OCI-LY1 (cell line): ENCODE results near the gene IL1RAPL2.

Source experiments
- H2AFZ ChIP-seq: fragments of 200-600 bp; sonication (generic), shearing (Covaris generic); 2 replicates; pipeline ENCODE4 v1.6.0; 2014; ENCODE audit warnings: antibody characterized with exemption, mild to moderate bottlenecking, low read length
- H3F3A ChIP-seq: fragments of 200-600 bp; sonication (generic), shearing (Covaris generic); 2 replicates; pipeline ENCODE4 v1.6.0; 2014; ENCODE audit warnings: mild to moderate bottlenecking, antibody characterized with exemption, low read length, moderate library complexity; ENCODE audit not compliant: insufficient read depth
- H3K27ac ChIP-seq: fragments of 200-600 bp; sonication (generic); 2 replicates; pipeline ENCODE4 v1.5.1; 2014; ENCODE audit warnings: low read length, mixed run types, mild to moderate bottlenecking, low read depth; ENCODE audit not compliant: poor library complexity, severe bottlenecking
- H3K27me3 ChIP-seq: fragments of 200-600 bp; sonication (generic); 2 replicates; pipeline ENCODE4 v1.6.0; 2014; ENCODE audit warnings: antibody characterized with exemption, mild to moderate bottlenecking, low read length, moderate library complexity; ENCODE audit not compliant: insufficient read depth
- H3K36me3 ChIP-seq: fragments of 200-600 bp; sonication (generic); 2 replicates; pipeline ENCODE4 v1.6.1; 2014; ENCODE audit warnings: mild to moderate bottlenecking, antibody characterized with exemption, low read length, moderate library complexity, mixed read lengths; ENCODE audit not compliant: insufficient read depth
- H3K4me1 ChIP-seq: fragments of 200-600 bp; sonication (generic); 2 replicates; pipeline ENCODE4 v1.5.1; 2014; ENCODE audit warnings: mild to moderate bottlenecking, low read length, moderate library complexity; ENCODE audit not compliant: insufficient read depth, severe bottlenecking
- H3K4me2 ChIP-seq: fragments of 200-600 bp; sonication (generic), shearing (Covaris generic); 2 replicates; pipeline ENCODE4 v1.6.1; 2014; ENCODE audit warnings: low read length
- H3K4me3 ChIP-seq: fragments of 200-600 bp; sonication (generic); 2 replicates; pipeline ENCODE4 v1.5.1; 2014; ENCODE audit warnings: low read length, low read depth, mild to moderate bottlenecking, mixed read lengths; ENCODE audit not compliant: poor library complexity, severe bottlenecking
- H3K79me2 ChIP-seq: fragments of 200-600 bp; shearing (Covaris generic); 2 replicates; pipeline ENCODE4 v1.6.1; 2016; ENCODE audit warnings: mixed run types, low read length, mixed read lengths; ENCODE audit not compliant: insufficient read depth
- H3K9ac ChIP-seq: fragments of 200-600 bp; sonication (generic), shearing (Covaris generic); 2 replicates; pipeline ENCODE4 v1.6.1; 2014; ENCODE audit warnings: mild to moderate bottlenecking, low read length, mixed read lengths
- H3K9me2 ChIP-seq: fragments of 200-600 bp; sonication (generic), shearing (Covaris generic); 2 replicates; pipeline ENCODE4 v1.6.1; 2014; ENCODE audit warnings: low read depth, mild to moderate bottlenecking, low read length, mixed read lengths
- H3K9me3 ChIP-seq: fragments of 200-600 bp; shearing (Covaris generic); 2 replicates; pipeline ENCODE4 v1.6.1; 2014; ENCODE audit warnings: low read length, mixed read lengths
- H4K20me1 ChIP-seq: fragments of 200-600 bp; sonication (generic), shearing (Covaris generic); 2 replicates; pipeline ENCODE4 v1.6.0; 2016; ENCODE audit warnings: mild to moderate bottlenecking, low read length; ENCODE audit not compliant: insufficient read depth
- EZH2 ChIP-seq: fragments of 200-600 bp; sonication (generic), shearing (Covaris generic); IDR thresholded peaks from 2 replicates; pipeline ENCODE4 v1.8.0; 2017; ENCODE audit warnings: borderline replicate concordance, mixed run types, mild to moderate bottlenecking, antibody characterized with exemption, low read length, moderate library complexity, mixed read lengths
- TF ChIP-seq, protein P1 (sequence below): fragments of 200-600 bp; sonication (generic), shearing (Covaris generic); IDR thresholded peaks from 2 replicates; pipeline ENCODE4 v1.5.1; 2017; ENCODE audit warnings: mild to moderate bottlenecking, antibody characterized with exemption, low read length, moderate library complexity, mixed read lengths

The IL1RAPL2 gene

DNA sequence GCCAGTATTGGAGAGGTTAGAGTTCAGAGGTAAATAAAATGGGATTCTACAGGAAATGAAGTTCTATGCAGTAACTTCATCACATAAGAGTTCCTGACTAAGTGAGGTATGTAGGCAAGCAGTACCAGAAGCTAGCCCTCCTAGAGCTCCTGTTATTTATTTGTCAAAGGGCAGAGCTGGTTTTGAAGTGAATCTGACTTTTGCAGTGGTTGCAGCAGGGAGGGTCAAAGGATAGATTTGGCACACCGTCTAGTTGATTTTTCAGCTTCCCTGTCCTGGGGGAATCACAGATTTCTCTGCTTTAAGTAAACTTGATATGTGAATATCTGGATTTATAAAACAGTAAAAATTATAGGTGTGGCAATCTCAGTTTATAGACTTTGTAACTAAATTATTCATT is 130.7 kb downstream of the IL1RAPL2 start:
- H3K27me3 ChIP-seq: no peaks in the 10 kb centered on the region
- no peak overlapping the region for H3K9ac ChIP-seq
- no peak overlapping the region for H3K4me3 ChIP-seq
- H3K4me2 ChIP-seq: no peak overlapping the region
- no peaks in the 10 kb centered on the region for H3K36me3 ChIP-seq
- H4K20me1 ChIP-seq: no peaks in the 10 kb centered on the region
- H2AFZ ChIP-seq: no peak overlapping the region
- no peak for TF ChIP-seq EZH2
- TF ChIP-seq, protein P1, sequence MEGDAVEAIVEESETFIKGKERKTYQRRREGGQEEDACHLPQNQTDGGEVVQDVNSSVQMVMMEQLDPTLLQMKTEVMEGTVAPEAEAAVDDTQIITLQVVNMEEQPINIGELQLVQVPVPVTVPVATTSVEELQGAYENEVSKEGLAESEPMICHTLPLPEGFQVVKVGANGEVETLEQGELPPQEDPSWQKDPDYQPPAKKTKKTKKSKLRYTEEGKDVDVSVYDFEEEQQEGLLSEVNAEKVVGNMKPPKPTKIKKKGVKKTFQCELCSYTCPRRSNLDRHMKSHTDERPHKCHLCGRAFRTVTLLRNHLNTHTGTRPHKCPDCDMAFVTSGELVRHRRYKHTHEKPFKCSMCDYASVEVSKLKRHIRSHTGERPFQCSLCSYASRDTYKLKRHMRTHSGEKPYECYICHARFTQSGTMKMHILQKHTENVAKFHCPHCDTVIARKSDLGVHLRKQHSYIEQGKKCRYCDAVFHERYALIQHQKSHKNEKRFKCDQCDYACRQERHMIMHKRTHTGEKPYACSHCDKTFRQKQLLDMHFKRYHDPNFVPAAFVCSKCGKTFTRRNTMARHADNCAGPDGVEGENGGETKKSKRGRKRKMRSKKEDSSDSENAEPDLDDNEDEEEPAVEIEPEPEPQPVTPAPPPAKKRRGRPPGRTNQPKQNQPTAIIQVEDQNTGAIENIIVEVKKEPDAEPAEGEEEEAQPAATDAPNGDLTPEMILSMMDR: no peak
- no peaks in the 10 kb centered on the region for H3K4me1 ChIP-seq
- no peak overlapping the region for H3K27ac ChIP-seq
- no peaks in the 10 kb centered on the region for H3F3A ChIP-seq
- no peaks in the 10 kb centered on the region for H3K9me3 ChIP-seq
- no peaks in the 10 kb centered on the region for H3K9me2 ChIP-seq
- no peaks in the 10 kb centered on the region for H3K79me2 ChIP-seq

DNA sequence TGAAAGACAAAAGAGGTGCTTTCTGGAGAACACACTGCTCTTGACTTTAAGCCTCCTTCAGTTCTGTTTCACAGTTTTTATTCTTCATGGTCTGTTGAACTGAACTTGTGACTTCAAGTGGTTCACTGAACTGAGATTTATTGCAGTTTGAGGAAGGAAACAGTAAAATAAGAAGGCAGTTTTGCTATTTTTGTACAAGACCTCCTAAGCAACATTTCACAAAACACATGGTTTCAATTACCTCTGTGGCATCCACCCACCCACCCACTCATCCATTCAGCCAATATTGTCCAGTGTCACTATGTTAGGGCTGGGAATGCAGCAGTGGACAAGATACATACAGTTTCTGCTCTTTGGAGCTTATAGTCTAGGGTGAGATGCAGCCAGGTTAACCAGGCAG is 131.3 kb downstream of the IL1RAPL2 start:
- TF ChIP-seq EZH2: no peak
- TF ChIP-seq, protein P1: no peak
- no peaks in the 10 kb centered on the region for H3K9me2 ChIP-seq

DNA sequence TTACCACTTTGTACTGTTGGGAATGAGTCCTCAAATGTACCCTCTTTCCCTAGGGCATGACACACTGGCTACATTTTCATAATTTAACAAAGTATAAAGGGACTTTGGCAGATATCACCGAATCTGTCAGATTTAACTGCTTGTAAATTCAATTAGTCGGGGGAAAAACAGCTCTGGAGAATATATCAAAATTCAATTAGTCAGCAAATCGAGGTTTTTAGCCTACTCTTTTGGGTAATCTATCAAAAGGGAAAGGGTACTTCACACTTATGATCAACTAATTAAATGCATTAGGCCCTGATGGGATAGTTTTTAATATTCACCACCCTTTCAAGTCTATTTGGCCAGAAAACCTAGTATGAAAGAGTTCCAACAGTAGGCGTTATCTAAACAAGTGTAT is 141.0 kb downstream of the IL1RAPL2 start:
- H4K20me1 ChIP-seq: no peaks in the 10 kb centered on the region
- H3K4me1 ChIP-seq: no peaks in the 10 kb centered on the region
- H3K9me2 ChIP-seq: no peaks in the 10 kb centered on the region
- TF ChIP-seq, protein P1: no peak
- no peak for TF ChIP-seq EZH2
- no peak overlapping the region for H3K27ac ChIP-seq
- no peak overlapping the region for H3K4me2 ChIP-seq
- no peaks in the 10 kb centered on the region for H3K9me3 ChIP-seq
- no peak overlapping the region for H3K4me3 ChIP-seq
- no peak overlapping the region for H2AFZ ChIP-seq
- no peaks in the 10 kb centered on the region for H3F3A ChIP-seq
- no peaks in the 10 kb centered on the region for H3K79me2 ChIP-seq
- H3K27me3 ChIP-seq: no peaks in the 10 kb centered on the region
- no peak overlapping the region for H3K9ac ChIP-seq
- no peaks in the 10 kb centered on the region for H3K36me3 ChIP-seq

More for the DNA sequence above, 131.3 kb downstream of the IL1RAPL2 start:
- Histone ChIP-seq H3K4me2 (no peak overlapping the region), H4K20me1 (no peaks in the 10 kb centered on the region), H3K36me3 (no peaks in the 10 kb centered on the region), H3K4me1 (no peaks in the 10 kb centered on the region), H3K9me3 (no peaks in the 10 kb centered on the region), H2AFZ (no peak overlapping the region), H3K27ac (no peak overlapping the region), H3K27me3 (no peaks in the 10 kb centered on the region), H3K9ac (no peak overlapping the region), H3K79me2 (no peaks in the 10 kb centered on the region), H3F3A (no peaks in the 10 kb centered on the region), H3K4me3 (no peak overlapping the region)
